GM19099 (cell line): ENCODE data around the gene CCDC88B.

Source experiments
- POLR2A ChIP-seq: IDR thresholded peaks from 3 replicates; pipeline ENCODE4 v1.6.1; 2011; ENCODE audit warnings: low read depth; ENCODE audit not compliant: insufficient read length; ENCODE audit errors: extremely low read depth

CCDC88B gene

DNA sequence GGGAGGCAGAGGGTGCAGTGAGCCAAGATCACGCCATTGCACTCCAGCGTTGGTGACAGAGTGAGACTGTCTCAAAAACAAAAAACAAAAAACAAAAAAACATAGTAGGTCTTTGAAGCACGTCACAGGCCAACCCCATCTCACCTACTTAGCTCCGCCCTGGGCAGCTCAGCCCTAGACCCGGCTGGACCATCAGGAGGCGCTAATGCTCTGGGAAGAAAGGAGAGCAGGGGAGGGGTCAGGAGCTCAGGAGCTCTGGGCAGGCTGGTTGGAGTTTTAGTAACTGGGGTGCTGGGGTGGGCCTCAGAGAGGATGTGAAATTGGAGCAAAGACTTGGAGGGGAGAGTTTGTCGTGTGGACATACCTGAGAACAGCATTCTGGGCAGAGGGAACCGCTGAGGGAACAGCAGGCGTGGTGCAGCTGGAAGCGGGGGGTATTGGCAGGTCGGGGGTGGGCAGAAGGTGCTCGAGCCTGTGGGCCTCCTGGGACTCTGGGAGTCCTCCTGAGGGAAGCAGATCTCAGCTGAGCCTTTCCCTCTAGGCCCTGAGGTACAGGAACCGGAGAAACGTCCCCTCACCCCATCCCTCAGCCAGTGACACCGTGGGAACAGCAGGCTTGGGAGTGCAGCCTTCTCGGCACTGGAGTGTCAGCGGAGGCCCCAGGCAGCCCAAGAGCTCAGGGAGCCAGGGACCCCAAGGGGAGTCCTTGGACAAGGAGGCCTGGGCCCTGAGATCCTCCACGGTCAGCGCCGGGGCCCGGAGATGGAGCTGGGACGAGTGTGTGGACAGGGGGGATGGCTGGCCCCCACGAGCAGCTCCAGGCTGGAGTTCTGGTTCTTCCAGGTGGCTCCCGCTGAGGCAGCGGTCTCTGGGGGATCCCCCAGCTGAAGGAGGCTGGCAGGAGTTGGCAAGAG, 16.8 kb downstream of the CCDC88B start:
- no peak for TF ChIP-seq POLR2A

GRCh38 chr11:64357446-64357845, 17.4 kb downstream of the CCDC88B start:
- TF ChIP-seq POLR2A, result no peak

DNA sequence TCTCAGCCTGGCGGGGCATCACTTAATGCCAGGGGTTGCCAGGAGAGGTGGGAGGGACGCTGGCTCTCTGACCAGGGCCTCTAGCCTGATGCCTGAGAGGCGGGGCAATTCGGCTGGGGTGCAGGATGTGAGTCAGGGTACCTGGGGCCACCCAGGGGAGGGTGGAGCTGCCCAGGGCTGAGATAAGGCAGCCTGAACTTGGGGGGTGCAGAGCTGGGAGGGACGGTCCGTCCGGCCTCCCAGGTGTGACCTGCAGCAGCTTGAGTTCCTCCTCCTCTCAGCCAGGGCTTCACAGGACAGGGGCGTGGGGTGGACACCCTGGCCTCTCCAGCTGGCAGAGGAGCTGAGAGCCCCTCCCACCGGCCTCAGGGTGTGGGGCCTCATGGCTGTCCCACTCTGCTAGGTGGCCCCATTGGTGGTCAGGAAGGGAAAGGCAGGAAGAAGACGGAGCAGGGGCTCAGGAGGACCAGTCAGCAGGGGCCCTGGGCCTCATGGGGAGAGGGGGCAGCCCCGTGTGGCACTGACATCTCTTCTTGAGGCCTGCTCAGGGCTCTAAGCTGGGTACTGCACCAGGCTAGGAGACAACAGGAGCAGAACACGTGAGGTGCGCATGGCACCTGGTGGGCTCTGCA, 18.0 kb downstream of the CCDC88B start:
- no peak for TF ChIP-seq POLR2A

GRCh38 chr11:64358536-64358906, 18.5 kb downstream of the CCDC88B start:
- no peak for TF ChIP-seq POLR2A

- TF ChIP-seq POLR2A, result peak; percentile 71
Measured at GRCh38 chr11:64358907-64359711, 19.1 kb downstream of the CCDC88B start, which contains the start of gene RPS6KA4. Gene RPS6KA4, plus strand, starts transcription at chr11:64359162. Its CDS starts 74 bp downstream, at chr11:64359236.

DNA sequence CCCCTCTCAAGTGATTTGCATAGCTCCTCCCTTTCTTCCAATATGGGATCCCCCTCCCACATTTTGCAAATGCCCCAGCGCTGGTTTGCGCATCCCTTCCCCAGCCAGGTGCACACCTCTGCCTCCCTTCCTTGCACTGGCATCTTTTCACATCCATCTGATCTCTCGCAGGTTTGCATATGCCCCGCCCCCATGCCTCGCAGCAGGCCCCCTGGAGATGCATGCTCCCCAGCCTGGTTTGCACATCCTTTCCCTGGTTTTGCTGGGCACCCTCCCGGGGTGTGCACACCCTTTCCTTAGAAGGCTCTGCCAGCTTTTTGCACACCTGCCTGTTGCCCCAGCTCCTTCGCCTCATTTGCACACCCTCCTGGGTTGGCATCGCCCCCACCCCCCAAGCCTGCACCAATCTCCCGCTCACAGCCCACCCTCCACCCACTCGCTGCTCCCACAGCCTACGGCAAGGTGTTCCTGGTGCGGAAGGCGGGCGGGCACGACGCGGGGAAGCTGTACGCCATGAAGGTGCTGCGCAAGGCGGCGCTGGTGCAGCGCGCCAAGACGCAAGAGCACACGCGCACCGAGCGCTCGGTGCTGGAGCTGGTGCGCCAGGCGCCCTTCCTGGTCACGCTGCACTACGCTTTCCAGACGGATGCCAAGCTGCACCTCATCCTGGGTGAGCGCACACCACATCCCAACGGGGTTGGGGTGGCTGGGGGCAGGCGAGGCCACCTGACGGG, 19.9 kb downstream of the CCDC88B start:
- TF ChIP-seq POLR2A, result no peak

DNA sequence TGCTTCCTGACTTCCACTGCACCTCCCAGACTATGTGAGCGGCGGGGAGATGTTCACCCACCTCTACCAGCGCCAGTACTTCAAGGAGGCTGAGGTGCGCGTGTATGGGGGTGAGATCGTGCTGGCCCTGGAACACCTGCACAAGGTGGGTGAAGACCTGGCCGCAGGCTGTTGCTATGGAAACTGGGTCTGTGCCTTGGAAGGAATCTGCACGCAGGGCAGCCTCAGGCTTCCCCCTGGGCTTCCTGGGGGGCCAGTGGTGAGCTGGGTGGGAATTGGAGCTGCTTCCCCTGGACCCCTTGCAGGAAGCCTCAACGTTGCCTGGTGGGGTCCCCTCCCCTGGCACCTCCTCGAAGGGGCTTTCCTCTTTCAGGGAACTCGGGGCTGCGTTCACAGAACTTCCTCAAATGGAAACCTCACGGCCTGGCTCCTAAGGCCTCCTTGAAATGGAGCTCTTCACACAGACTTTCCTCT, 20.5 kb downstream of the CCDC88B start:
- TF ChIP-seq POLR2A, result no peak

GRCh38 chr11:64361659-64362058, 21.7 kb downstream of the CCDC88B start:
- no peak for TF ChIP-seq POLR2A

DNA sequence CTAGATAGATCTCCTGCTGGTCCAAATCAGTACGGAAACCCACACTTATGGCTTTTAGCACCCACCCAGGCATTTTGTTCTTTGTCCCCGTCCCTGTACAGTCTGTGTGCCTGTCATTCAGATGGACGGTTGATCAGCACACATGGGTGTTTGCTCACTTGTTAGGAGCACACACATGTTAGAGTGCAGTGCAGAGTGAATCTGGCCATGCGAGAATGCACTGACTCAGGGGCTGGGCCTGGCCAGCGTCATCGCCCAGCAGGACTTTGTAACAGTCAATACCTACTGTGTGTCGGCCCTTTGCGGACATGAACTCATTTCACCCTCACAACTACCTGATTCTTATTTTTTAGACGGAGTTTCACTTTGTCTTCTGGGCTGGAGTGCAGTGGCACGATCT, 22.3 kb downstream of the CCDC88B start:
- no peak for TF ChIP-seq POLR2A

- TF ChIP-seq POLR2A, result no peak
Measured at GRCh38 chr11:64364435-64364834, 24.4 kb downstream of the CCDC88B start.

- no peak for TF ChIP-seq POLR2A
Measured at GRCh38 chr11:64364911-64365310, 24.9 kb downstream of the CCDC88B start.

DNA sequence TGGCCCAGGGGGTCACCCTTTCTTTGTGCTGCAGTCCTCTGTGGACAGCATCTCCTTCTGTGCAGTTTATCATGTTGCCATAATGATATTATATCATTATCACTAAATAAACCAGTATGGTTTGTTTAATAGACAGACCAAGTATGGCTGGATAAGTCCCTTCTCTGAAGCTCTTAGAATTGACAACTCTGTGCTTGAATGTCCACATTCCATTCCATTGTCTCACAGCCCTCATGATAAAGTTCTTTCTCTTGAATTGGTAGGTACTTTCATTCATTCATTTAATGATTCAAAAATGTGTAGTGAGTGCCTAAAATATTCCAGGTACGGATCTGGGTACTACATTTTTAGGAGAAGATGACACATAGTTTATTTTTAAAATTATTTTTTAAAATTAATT, 26.7 kb downstream of the CCDC88B start:
- TF ChIP-seq POLR2A, result no peak

GRCh38 chr11:64367931-64368672, 28.1 kb downstream of the CCDC88B start:
- TF ChIP-seq POLR2A, result no peak

DNA sequence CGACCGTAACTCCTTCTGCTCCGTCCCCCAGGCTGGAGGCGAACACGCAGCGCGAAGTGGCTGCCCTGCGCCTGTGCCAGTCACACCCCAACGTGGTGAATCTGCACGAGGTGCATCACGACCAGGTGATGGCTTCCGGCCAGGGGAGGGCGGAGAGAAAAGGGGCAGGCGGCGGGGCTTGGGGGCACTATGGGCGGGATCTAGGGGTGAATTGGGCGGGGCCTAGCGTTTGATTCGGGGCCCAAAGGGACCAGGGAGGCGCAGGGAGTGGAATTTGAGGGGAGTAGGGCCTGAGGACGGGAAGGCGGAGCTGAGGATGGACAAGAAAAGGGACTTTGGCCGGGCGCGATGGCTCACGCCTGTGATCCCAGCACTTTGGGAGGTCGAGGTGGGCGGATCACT, 28.7 kb downstream of the CCDC88B start:
- TF ChIP-seq POLR2A, result no peak
